ENCODE measurements around the gene UBN2.
A peak's percentile ranks its signal among the peaks of the same experiment; 100 is the strongest.

Gene UBN2

DNA sequence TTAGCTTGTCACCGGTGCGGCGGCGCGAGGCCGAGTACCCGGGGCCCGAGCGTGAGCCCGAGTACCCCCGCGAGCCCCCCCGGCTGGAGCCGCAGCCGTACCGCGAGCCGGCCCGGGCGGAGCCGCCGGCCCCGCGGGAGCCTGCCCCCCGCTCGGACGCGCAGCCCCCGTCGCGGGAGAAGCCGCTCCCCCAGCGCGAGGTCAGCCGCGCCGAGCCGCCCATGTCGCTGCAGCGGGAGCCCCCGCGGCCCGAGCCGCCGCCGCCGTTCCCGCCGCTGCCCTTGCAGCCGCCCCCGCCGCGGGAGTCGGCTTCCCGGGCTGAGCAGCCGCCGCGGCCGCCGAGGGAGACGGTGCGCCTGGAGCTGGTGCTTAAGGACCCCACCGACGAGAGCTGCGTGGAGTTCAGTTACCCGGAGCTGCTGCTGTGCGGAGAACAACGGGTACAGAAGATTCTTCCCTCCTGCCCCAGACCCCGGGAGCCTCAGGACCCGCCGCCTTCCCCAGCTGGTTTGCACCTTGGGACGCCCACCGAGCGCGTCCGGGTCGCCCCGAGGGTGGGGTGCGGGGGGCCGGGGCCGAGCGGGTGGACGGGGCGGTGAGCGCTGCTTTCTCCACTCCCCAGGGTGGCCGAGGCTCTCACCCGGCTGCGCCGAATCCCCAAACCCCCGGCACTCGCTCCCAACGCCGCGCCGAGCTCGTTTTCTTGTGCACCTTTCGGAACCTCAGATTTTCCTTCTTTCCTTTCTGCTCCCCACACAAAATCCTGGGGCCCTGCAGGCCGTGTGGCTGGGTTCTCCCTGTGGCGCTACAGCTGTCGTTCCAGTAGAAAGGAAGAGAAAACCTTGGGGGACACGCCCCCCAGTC is 708 bp downstream of the UBN2 start:
- Histone ChIP-seq H3K9me3 (ENCODE audit: control insufficient read depth, insufficient read depth, low read depth, low read length) (no peaks in the 10 kb centered on the region), H3K4me3 (ENCODE audit: low read depth, low read length) (peak overlapping the region; percentile 100), H3K36me3 (ENCODE audit: control insufficient read depth in 2 of 2, insufficient read depth in 1 of 2, low read length in 2 of 2) (no peaks in the 10 kb centered on the region), H3K4me1 (ENCODE audit: control insufficient read depth, insufficient read depth, low read length) (0 out of 2 replicates have a peak, but pooled peaks cover 3% of the 10 kb centered on the region), H3K27ac (ENCODE audit: extremely low read depth, low read depth, low read length) (peak overlapping the region; percentile 78)
- POLR2A ChIA-PET = interaction anchor here (0.6 kb wide), 1 partner anchor 104 kb away, joined by 6 read pairs; no protein-coding TSS in a partner anchor
- CTCF ChIA-PET = no interaction called here
- TF ChIP-seq, protein P1, sequence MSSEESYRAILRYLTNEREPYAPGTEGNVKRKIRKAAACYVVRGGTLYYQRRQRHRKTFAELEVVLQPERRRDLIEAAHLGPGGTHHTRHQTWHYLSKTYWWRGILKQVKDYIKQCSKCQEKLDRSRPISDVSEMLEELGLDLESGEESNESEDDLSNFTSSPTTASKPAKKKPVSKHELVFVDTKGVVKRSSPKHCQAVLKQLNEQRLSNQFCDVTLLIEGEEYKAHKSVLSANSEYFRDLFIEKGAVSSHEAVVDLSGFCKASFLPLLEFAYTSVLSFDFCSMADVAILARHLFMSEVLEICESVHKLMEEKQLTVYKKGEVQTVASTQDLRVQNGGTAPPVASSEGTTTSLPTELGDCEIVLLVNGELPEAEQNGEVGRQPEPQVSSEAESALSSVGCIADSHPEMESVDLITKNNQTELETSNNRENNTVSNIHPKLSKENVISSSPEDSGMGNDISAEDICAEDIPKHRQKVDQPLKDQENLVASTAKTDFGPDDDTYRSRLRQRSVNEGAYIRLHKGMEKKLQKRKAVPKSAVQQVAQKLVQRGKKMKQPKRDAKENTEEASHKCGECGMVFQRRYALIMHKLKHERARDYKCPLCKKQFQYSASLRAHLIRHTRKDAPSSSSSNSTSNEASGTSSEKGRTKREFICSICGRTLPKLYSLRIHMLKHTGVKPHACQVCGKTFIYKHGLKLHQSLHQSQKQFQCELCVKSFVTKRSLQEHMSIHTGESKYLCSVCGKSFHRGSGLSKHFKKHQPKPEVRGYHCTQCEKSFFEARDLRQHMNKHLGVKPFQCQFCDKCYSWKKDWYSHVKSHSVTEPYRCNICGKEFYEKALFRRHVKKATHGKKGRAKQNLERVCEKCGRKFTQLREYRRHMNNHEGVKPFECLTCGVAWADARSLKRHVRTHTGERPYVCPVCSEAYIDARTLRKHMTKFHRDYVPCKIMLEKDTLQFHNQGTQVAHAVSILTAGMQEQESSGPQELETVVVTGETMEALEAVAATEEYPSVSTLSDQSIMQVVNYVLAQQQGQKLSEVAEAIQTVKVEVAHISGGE (tag by site-specific recombination; conservative IDR thresholded peaks at IDR 0.05; ENCODE audit: low read depth) = peak; percentile 64
- no peak for TF ChIP-seq FEZF1 (tag by site-specific recombination; IDR thresholded peaks at IDR 0.05)
- no peak for TF ChIP-seq YY2 (tag by site-specific recombination; IDR thresholded peaks at IDR 0.05)
- TF ChIP-seq GLIS2 (tag by site-specific recombination; IDR thresholded peaks at IDR 0.05) = peak; percentile 82
- peak; percentile 13; the same call in 1 of the 2 replicates for TF ChIP-seq KLF8 (tag by site-specific recombination; IDR thresholded peaks at IDR 0.05)
- TF ChIP-seq KLF9 (tag by site-specific recombination; IDR thresholded peaks at IDR 0.05; ENCODE audit: low read depth) = peak; percentile 93
- TF ChIP-seq SP2 (tag by site-specific recombination; IDR thresholded peaks at IDR 0.05) = peak; percentile 19; the same call in 1 of the 2 replicates
- TF ChIP-seq, protein P2, sequence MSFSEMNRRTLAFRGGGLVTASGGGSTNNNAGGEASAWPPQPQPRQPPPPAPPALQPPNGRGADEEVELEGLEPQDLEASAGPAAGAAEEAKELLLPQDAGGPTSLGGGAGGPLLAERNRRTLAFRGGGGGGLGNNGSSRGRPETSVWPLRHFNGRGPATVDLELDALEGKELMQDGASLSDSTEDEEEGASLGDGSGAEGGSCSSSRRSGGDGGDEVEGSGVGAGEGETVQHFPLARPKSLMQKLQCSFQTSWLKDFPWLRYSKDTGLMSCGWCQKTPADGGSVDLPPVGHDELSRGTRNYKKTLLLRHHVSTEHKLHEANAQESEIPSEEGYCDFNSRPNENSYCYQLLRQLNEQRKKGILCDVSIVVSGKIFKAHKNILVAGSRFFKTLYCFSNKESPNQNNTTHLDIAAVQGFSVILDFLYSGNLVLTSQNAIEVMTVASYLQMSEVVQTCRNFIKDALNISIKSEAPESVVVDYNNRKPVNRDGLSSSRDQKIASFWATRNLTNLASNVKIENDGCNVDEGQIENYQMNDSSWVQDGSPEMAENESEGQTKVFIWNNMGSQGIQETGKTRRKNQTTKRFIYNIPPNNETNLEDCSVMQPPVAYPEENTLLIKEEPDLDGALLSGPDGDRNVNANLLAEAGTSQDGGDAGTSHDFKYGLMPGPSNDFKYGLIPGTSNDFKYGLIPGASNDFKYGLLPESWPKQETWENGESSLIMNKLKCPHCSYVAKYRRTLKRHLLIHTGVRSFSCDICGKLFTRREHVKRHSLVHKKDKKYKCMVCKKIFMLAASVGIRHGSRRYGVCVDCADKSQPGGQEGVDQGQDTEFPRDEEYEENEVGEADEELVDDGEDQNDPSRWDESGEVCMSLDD (tag by site-specific recombination; IDR thresholded peaks at IDR 0.05) = peak; percentile 63; the same call in 1 of the 2 replicates
- 0 out of 2 replicates have a peak, but pooled peaks have one; percentile 32 for TF ChIP-seq GLIS1 (tag by site-specific recombination; IDR thresholded peaks at IDR 0.05)
- no peak for TF ChIP-seq ZNF76 (tag by site-specific recombination; IDR thresholded peaks at IDR 0.05; ENCODE audit: borderline replicate concordance, low read depth)
- TF ChIP-seq KLF16 (tag by site-specific recombination; IDR thresholded peaks at IDR 0.05) = 0 out of 2 replicates have a peak, but pooled peaks have one; percentile 54
- TF ChIP-seq PRDM1 (tag by site-specific recombination; IDR thresholded peaks at IDR 0.05) = peak; percentile 72
- peak; percentile 37; the same call in 1 of the 2 replicates for TF ChIP-seq ZNF501 (tag by site-specific recombination; IDR thresholded peaks at IDR 0.05)
- TF ChIP-seq, protein P3, sequence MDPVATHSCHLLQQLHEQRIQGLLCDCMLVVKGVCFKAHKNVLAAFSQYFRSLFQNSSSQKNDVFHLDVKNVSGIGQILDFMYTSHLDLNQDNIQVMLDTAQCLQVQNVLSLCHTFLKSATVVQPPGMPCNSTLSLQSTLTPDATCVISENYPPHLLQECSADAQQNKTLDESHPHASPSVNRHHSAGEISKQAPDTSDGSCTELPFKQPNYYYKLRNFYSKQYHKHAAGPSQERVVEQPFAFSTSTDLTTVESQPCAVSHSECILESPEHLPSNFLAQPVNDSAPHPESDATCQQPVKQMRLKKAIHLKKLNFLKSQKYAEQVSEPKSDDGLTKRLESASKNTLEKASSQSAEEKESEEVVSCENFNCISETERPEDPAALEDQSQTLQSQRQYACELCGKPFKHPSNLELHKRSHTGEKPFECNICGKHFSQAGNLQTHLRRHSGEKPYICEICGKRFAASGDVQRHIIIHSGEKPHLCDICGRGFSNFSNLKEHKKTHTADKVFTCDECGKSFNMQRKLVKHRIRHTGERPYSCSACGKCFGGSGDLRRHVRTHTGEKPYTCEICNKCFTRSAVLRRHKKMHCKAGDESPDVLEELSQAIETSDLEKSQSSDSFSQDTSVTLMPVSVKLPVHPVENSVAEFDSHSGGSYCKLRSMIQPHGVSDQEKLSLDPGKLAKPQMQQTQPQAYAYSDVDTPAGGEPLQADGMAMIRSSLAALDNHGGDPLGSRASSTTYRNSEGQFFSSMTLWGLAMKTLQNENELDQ (tag by site-specific recombination; IDR thresholded peaks at IDR 0.05; ENCODE audit: low read depth) = no peak
- TF ChIP-seq ZBTB17 (tag by site-specific recombination; IDR thresholded peaks at IDR 0.05) = peak; percentile 35
- no peak for TF ChIP-seq GFI1B (tag by site-specific recombination; IDR thresholded peaks at IDR 0.05)
- TF ChIP-seq ZNF24 (tag by site-specific recombination; IDR thresholded peaks at IDR 0.05) = no peak
- TF ChIP-seq, protein P4, sequence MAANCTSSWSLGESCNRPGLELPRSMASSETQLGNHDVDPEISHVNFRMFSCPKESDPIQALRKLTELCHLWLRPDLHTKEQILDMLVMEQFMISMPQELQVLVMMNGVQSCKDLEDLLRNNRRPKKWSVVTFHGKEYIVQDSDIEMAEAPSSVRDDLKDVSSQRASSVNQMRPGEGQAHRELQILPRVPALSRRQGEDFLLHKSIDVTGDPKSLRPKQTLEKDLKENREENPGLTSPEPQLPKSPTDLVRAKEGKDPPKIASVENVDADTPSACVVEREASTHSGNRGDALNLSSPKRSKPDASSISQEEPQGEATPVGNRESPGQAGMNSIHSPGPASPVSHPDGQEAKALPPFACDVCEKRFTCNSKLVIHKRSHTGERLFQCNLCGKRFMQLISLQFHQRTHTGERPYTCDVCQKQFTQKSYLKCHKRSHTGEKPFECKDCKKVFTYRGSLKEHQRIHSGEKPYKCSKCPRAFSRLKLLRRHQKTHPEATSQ (tag by site-specific recombination; IDR thresholded peaks at IDR 0.05) = no peak
- 0 out of 2 replicates have a peak, but pooled peaks have one; percentile 25 for TF ChIP-seq ZNF660 (tag by site-specific recombination; IDR thresholded peaks at IDR 0.05)
- no peak for TF ChIP-seq ZNF514 (tag by site-specific recombination; IDR thresholded peaks at IDR 0.05)
- no peak for TF ChIP-seq ZNF596 (tag by site-specific recombination; IDR thresholded peaks at IDR 0.05)
- TF ChIP-seq ZNF423 (tag by site-specific recombination; IDR thresholded peaks at IDR 0.05) = no peak
- TF ChIP-seq ZBTB20 (tag by site-specific recombination; IDR thresholded peaks at IDR 0.05) = peak; percentile 93
- peak; percentile 44 for TF ChIP-seq ZNF341 (tag by site-specific recombination; IDR thresholded peaks at IDR 0.05; ENCODE audit: low read depth)
- TF ChIP-seq ZNF677 (tag by site-specific recombination; IDR thresholded peaks at IDR 0.05) = 0 out of 2 replicates have a peak, but pooled peaks have one; percentile 6
- TF ChIP-seq ZNF473 (tag by site-specific recombination; IDR thresholded peaks at IDR 0.05) = no peak
